ENCODE data around the gene TMEM185A.
"Not testable (repeated sequence)": the region's sequence is repeated elsewhere in the genome, so short reads cannot be mapped to it uniquely, and the experiment has no call there.

GRCh38 chrX:149585631-149586030, 46.0 kb downstream of the TMEM185A start:
- TF ChIP-seq CTCF (conservative IDR thresholded peaks at IDR 0.05); ZFX (IDR thresholded peaks at IDR 0.05): not testable (repeated sequence)
